ENCODE results near the gene CALCR. TPM values are rescaled to one million over a fixed set of nuclear protein-coding genes. Genes with fewer than 3 reads are reported as not detected.

Gene CALCR
- total RNA-seq, 5 donors from 2014 or later (not counting 1 experiment from before 2014, with no cell fraction given): not detected

DNA sequence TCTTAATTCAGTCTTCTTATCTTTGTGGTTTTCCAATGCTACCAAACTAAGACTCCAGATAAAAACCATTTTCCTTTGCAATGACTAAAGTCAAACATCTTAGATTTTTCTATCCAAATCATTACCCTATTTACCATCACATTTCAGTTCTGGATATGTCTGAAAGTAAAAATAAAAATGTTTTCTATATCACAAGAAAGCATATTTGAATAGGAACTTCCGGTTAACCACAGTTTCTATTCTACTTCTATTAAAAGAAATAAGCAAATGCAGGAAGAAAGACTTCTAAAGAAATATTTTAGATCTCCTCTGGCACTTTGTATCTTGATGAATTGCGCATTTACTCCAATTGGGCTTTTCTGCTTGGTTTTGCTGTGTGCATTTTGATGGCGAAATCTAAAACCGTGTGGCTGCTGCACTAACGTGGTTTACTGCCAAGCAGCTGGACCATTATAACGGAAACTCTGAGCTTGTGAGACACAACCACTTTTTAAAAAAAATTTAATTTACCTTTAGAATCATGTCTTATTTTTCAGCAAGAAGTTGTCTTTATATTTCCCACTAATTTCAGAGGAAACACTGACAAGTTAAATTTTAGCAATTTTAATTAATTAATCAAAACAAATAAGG, 196.3 kb downstream of the CALCR start:
- 72% methylated on average over 4 of the region's 6 CpGs for WGBS (ENCODE audit: insufficient coverage)
- CTCF ChIA-PET: interaction anchor here in 1 of 2 donors (1.3 kb wide), 1 partner anchor 13 kb away, joined by 7 read pairs; no protein-coding TSS in a partner anchor
- peaks cover 8 to 17% of the 10 kb centered on the region in 2 donors for H3K27me3 Mint-ChIP-seq
- no peak overlapping the region for H3K27ac Mint-ChIP-seq
- H3K36me3 Mint-ChIP-seq: no peaks in the 10 kb centered on the region
- no peak overlapping the region for H3K27ac ChIP-seq (ENCODE audit: low read length)
- no peaks in the 10 kb centered on the region for H3K4me1 ChIP-seq (ENCODE audit: control insufficient read depth in 1 of 2, extremely low read depth in 1 of 2, insufficient read depth in 2 of 2, low read length in 2 of 2)
- H3K4me3 ChIP-seq (ENCODE audit: control insufficient read depth in 1 of 2, extremely low read depth in 1 of 2, low read length in 1 of 2): no peak overlapping the region
- H3K9me3 Mint-ChIP-seq: no peaks in the 10 kb centered on the region
- H3K36me3 ChIP-seq (ENCODE audit: control insufficient read depth in 2 of 2, extremely low read depth in 1 of 2, insufficient read depth in 1 of 2, low read length in 1 of 2): no peaks in the 10 kb centered on the region
- no peaks in the 10 kb centered on the region for H3K27me3 ChIP-seq (replicated peaks in 1 of 2; ENCODE audit: control insufficient read depth in 2 of 2, extremely low read depth in 1 of 2, insufficient read depth in 2 of 2, low read length in 1 of 2)
- no peaks in the 10 kb centered on the region for H3K9me3 ChIP-seq
- POLR2A ChIA-PET: interaction anchor here in 1 of 2 donors (0.5 kb wide), 1 partner anchor 49 kb away, joined by 3 read pairs; no protein-coding TSS in a partner anchor
- no peak for ATAC-seq (replicated peaks in 1 of 4)
- H3K4me1 Mint-ChIP-seq: no peaks in the 10 kb centered on the region
- DNase-seq: no peak
- no peak overlapping the region for H3K4me3 Mint-ChIP-seq

DNA sequence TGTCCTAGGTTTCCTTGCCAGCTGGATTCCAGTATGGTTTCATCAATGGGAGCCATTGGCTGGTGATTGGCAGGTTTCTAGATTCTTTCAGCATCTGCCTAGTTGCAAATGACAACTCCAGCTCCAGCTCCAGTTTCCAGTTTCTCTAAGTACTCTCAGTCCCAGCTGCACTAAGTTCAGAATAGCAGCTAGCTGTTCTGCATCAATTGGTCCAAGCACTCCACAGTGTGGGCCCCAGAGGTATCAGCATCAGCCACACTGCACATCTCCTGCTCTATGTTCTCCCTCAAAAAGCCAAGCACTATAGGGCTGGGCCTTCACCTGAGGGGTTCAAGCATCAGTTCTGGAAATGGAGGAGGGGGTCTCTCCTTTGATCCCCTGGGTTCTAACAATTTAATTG, 198.9 kb downstream of the CALCR start:
- no peaks in the 10 kb centered on the region for H3K36me3 ChIP-seq (ENCODE audit: control insufficient read depth in 2 of 2, extremely low read depth in 1 of 2, insufficient read depth in 1 of 2, low read length in 1 of 2)
- no peaks in the 10 kb centered on the region for H3K9me3 ChIP-seq
- ATAC-seq (replicated peaks in 1 of 4) (no peak), DNase-seq (no peak)
- Mint-ChIP-seq H3K9me3 (no peaks in the 10 kb centered on the region), H3K27me3 (peaks cover 17 to 28% of the 10 kb centered on the region in 2 donors), H3K4me3 (no peak overlapping the region), H3K27ac (no peak overlapping the region), H3K36me3 (no peaks in the 10 kb centered on the region), H3K4me1 (no peaks in the 10 kb centered on the region)
- H3K4me3 ChIP-seq (ENCODE audit: control insufficient read depth in 1 of 2, extremely low read depth in 1 of 2, low read length in 1 of 2): no peak overlapping the region
- peaks cover 0 to 3% of the 10 kb centered on the region in 2 experiments for H3K27me3 ChIP-seq (replicated peaks in 1 of 2; ENCODE audit: control insufficient read depth in 2 of 2, extremely low read depth in 1 of 2, insufficient read depth in 2 of 2, low read length in 1 of 2)
- ChIA-PET POLR2A (no interaction called here), CTCF (interaction anchor here in 1 of 2 donors (0.6 kb wide), 1 partner anchor 1080 kb away, joined by 3 read pairs; no protein-coding TSS in a partner anchor)
- no peak overlapping the region for H3K27ac ChIP-seq (ENCODE audit: low read length)
- H3K4me1 ChIP-seq (ENCODE audit: control insufficient read depth in 1 of 2, extremely low read depth in 1 of 2, insufficient read depth in 2 of 2, low read length in 2 of 2): no peaks in the 10 kb centered on the region
